ENCODE data around the gene DFFA.

- TF ChIP-seq, protein P1, sequence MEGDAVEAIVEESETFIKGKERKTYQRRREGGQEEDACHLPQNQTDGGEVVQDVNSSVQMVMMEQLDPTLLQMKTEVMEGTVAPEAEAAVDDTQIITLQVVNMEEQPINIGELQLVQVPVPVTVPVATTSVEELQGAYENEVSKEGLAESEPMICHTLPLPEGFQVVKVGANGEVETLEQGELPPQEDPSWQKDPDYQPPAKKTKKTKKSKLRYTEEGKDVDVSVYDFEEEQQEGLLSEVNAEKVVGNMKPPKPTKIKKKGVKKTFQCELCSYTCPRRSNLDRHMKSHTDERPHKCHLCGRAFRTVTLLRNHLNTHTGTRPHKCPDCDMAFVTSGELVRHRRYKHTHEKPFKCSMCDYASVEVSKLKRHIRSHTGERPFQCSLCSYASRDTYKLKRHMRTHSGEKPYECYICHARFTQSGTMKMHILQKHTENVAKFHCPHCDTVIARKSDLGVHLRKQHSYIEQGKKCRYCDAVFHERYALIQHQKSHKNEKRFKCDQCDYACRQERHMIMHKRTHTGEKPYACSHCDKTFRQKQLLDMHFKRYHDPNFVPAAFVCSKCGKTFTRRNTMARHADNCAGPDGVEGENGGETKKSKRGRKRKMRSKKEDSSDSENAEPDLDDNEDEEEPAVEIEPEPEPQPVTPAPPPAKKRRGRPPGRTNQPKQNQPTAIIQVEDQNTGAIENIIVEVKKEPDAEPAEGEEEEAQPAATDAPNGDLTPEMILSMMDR (IDR thresholded peaks at IDR 0.05): no peak
- TF ChIP-seq FOXJ3 (CRISPR knock-in tag; IDR thresholded peaks at IDR 0.05; ENCODE audit: borderline replicate concordance) (no peak), ELF4 (CRISPR knock-in tag; IDR thresholded peaks at IDR 0.05; ENCODE audit: low read depth) (no peak), NR3C1 (CRISPR knock-in tag; conservative IDR thresholded peaks at IDR 0.05; ENCODE audit: low read depth) (no peak), FOXP1 (CRISPR knock-in tag; IDR thresholded peaks at IDR 0.05; ENCODE audit: borderline replicate concordance) (no peak), FOXK1 (CRISPR knock-in tag; IDR thresholded peaks at IDR 0.05) (no peak), TEAD4 (CRISPR knock-in tag; IDR thresholded peaks at IDR 0.05) (no peak)
- TF ChIP-seq, protein P2, sequence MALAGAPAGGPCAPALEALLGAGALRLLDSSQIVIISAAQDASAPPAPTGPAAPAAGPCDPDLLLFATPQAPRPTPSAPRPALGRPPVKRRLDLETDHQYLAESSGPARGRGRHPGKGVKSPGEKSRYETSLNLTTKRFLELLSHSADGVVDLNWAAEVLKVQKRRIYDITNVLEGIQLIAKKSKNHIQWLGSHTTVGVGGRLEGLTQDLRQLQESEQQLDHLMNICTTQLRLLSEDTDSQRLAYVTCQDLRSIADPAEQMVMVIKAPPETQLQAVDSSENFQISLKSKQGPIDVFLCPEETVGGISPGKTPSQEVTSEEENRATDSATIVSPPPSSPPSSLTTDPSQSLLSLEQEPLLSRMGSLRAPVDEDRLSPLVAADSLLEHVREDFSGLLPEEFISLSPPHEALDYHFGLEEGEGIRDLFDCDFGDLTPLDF (CRISPR knock-in tag; IDR thresholded peaks at IDR 0.05): no peak
- TF ChIP-seq, protein P3, sequence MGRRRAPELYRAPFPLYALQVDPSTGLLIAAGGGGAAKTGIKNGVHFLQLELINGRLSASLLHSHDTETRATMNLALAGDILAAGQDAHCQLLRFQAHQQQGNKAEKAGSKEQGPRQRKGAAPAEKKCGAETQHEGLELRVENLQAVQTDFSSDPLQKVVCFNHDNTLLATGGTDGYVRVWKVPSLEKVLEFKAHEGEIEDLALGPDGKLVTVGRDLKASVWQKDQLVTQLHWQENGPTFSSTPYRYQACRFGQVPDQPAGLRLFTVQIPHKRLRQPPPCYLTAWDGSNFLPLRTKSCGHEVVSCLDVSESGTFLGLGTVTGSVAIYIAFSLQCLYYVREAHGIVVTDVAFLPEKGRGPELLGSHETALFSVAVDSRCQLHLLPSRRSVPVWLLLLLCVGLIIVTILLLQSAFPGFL (CRISPR knock-in tag; IDR thresholded peaks at IDR 0.05; ENCODE audit: borderline replicate concordance): no peak
These were observed 48.3 kb downstream of the DFFA start for GRCh38 chr1:10424034-10424433.

Data from WTC11 (cell line).